ENCODE measurements around the gene ZNF74.
"Not testable (repeated sequence)": the region's sequence is repeated elsewhere in the genome, so short reads cannot be mapped to it uniquely, and the experiment has no call there.

ZNF74 gene

DNA sequence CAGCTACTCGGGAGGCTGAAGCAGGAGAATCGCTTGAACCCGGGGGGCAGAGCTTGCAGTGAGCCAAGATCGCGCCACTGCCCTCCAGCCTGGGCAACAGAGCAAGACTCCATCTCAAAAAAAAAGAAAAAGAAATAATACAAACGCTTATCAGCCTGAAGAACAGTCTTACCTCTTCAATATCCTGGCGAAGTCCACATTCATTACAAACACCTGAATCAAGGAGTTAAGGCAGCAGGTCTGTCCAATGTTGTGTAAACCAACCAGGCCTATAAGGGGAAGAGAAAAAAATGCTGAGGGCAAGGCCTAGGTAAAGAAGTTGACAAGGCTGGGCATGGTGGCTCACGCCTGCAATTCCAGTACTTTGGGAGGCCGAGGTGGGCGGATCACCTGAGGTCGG lies 17.0 kb upstream of the ZNF74 start:
- not testable (repeated sequence) for DNase-seq

DNA sequence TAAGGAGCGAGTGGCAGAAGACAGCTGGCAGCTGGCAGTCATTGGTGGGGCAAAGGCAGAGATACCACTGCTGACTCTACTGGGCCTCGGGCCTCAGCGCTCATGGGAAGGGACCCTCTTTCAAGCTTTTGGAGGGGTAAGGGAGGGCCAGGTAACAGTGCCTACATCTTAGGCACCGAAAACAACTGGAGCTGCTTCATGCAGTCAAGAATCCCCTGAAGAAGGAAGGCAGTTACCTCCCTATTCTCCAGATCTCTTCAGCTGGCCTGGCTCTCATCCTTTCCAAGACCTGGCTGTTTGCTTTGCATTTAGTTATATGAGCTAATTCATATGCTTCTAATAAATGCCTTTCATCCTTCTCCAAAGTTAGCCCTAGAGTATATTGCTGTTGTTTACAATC lies 15.8 kb upstream of the ZNF74 start:
- no peak for DNase-seq

DNA sequence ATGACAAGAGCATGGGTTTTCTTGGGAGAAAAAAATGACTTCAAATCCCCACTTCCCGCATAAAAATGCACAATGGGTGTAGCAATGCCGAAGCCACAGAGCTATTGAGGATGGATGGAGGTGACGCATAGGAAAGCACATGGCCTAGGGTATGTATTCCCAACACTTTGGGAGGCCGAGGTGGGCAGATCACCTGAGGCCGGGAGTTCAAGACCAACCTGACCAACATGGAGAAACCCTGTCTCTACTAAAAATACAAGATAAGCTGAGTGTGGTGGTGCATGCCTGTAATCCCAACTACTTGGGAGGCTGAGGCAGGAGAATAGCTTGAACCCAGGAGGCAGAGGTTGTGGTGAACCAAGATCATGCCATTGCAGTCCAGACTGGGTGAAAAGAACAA lies 15.3 kb upstream of the ZNF74 start:
- DNase-seq = not testable (repeated sequence)

DNA sequence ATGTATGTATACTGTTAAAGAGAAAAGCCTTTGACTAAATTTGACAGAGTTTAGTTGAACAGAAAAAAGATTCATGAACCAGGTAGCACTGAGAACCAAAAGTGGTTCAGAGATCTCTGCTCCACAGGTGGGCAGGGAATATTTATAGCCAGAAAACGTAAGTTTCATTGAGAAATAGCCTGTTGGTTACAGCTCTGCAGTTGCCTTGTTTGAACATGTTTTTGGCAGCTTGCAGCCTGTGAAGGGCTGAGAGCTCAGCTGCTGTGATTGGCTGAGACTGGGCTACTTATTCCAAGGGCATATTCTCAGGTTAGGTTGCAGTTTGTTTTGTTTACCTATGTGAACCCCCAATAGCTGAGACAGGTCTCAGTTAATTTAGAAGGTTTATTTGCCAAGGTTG lies 13.5 kb upstream of the ZNF74 start:
- DNase-seq = no peak

DNA sequence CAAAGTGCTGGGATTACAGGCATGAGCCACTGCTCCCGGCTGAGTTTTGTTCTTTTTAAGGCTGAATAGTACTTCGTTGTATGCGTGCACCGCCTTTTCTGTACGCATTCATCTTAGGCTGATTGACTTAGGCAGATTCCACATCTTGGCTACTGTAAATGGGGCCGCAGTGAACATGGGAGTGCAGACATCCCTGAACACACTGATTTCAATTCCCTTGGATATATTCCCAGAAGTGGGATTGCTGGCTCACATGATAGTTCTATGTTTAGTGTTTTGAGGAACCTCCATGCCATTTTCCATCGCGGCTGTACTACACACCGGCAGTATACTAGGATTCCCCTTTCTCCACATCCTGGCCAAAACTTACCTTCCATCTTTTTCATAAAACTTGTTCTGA lies 10.4 kb upstream of the ZNF74 start:
- DNase-seq = no peak

DNA sequence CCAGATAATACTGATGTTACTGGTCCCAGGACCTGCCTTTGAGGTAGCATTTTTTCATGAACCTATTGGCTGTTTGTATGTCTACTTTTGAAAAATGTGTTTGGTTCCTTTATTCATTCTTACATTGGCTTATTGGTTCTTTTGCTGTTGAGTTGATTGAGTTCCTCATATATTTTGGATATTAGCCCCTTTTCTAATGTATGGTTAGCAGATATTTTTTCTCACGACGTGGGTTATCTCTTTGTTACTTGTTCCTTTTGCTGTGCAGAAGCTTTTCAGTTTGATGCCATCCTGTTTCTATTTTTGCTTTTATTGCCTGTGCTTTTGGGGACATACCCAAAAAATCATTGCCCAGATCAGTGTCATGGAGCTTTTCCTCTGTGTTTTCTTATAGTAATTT lies 9.8 kb upstream of the ZNF74 start:
- no peak for DNase-seq

DNA sequence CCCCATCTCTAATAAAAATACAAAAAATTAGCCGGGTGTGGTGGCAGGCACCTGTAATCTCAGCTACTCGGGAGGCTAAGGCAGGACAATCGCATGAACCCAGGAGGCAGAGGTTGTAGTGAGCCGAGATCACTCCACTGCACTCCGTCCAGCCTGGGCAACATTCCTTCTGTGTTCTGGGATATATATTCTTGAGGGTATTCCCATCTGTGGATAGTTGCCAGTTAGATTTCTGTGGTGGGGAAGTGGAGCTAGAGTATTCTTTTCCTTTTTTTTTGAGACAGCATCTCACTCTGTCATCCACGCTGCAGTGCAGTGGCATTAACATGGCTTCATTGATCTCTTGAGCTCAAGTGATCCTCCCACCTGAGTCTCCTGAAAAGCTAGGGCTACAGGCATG lies 9.1 kb upstream of the ZNF74 start:
- no peak for DNase-seq

DNA sequence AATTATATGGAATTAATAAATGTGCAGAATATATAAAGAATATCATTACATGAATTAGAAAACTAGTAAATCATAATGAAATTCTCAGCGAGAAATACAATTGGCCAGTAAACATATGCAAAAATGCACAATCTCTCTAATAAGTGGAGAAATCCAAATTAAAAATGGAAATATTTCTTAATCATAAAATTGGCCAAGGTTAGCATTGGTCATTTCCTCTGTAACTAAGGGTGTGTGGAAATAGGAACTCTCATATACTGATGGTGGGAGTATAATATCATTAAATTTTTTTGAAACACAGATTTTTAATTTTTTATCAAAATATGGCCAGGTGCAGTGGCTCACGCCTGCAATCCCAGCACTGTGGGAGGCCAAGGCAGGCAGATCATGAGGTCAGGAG lies 7.6 kb upstream of the ZNF74 start:
- DNase-seq = no peak

DNA sequence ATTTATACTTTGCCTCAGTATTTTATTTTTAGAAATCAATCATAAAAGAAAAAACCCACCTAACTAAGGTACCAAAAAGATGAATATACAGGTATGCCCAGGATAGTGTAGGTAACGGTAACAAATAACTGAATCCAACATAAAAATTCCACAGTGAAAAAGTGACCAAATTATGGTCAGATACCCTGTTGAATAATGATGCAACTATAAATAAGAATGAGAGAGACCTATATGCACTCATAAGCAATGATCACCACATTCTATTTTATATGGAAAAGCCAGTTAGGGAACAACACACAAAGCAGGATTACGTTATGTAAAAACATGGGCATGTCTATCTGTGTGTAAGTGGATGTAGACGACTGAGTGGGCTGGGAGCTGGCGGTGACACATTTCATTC lies 7.0 kb upstream of the ZNF74 start:
- DNase-seq = no peak

DNA sequence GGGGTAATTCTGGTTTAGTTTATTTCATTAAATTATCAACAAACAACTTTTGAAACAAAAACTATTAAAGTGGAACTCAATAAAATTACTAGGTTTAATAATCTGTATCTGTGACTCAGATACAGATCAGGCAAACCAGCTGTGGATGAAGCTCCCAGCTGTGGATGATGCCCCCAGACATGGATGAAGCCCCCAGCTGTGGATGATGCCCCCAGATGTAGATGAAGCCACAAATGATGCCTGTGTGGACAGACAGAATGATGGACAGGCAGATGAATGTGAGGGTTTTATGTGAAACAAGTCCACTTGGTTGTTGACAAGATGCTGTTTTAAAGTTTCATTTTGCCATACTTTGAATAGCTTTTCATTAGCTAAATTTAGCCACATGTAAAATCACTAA lies 5.8 kb upstream of the ZNF74 start:
- no peak for DNase-seq

DNA sequence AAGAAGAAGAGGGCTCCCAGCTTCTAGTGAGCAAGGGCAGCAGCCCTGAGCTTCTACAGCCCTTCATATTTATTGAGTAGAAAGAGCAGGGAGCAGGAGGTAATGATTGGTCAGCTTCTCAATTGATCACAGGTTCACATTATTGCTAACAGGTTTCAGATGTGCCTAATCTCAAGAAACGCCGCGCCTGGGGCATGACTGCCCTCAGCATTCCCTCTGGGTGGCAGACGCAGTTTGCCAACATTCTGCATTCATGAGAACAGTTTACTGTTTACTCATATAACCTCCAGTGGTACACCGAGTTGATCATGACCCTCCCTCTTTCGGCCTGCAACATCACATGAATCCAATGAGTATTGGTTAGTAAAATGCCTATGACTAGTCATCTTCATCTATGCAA lies 4.7 kb upstream of the ZNF74 start:
- DNase-seq = no peak

DNA sequence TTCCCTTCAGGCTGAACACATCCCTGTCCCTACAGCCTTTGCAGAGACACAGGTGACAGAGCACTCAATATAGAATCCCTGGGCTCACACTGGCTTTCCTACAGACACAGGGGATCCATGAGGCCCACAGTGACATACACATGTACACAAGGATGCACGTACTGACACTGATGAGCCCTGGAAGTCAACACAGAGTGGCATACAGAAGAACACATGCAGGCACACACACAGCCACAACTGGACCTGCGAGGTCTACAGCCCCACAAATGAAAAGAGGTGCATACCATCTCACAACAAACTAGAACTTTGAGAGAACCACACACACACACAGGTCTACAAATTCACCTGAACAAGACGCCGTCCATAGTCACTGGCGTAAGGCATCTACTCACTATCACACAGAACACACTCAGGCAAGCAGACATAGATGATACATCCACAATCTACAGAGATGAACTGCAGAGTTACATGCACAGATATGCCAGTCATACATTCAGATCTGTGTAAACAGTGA lies 3.5 kb upstream of the ZNF74 start:
- no peak for DNase-seq

DNA sequence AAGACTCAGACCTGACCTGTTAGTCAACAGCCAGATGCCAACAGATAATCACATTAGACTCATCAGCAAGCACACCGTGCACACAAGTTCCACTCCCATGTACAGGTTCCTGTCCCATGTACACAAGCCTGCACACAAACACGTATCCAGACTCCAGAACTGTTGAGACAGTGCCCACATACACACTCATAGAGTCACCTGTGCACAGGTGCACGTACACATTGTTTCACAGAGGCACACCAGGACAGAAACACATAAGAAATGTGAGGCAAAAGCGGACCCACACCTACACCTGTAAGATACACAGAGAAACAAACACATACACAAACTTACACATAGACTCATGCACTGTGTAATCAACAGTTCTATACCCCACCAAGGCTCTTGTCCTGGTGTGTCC lies 2.7 kb upstream of the ZNF74 start:
- no peak for DNase-seq

DNA sequence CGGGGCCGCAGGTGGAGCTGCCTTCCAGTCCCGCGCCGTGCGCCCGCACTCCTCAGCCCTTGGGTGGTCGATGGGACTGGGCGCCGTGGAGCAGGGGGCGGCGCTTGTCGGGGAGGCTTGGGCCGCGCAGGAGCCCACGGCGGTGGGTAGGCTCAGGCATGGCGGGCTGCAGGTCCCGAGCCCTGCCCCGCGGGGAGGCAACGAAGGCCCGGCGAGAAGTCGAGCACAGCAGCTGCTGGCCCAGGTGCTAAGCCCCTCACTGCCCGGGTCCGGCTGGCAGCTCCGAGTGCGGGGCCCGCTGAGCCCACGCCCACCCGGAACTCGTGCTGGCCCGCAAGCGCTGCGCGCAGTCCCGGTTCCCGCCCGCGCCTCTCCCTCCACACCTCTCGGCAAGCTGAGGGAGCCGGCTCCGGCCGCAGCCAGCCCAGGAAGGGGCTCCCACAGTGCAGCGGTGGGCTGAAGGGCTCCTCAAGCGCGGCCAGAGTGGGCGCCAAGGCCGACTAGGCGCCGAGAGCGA lies 1.5 kb upstream of the ZNF74 start:
- DNase-seq = not testable (repeated sequence)

DNA sequence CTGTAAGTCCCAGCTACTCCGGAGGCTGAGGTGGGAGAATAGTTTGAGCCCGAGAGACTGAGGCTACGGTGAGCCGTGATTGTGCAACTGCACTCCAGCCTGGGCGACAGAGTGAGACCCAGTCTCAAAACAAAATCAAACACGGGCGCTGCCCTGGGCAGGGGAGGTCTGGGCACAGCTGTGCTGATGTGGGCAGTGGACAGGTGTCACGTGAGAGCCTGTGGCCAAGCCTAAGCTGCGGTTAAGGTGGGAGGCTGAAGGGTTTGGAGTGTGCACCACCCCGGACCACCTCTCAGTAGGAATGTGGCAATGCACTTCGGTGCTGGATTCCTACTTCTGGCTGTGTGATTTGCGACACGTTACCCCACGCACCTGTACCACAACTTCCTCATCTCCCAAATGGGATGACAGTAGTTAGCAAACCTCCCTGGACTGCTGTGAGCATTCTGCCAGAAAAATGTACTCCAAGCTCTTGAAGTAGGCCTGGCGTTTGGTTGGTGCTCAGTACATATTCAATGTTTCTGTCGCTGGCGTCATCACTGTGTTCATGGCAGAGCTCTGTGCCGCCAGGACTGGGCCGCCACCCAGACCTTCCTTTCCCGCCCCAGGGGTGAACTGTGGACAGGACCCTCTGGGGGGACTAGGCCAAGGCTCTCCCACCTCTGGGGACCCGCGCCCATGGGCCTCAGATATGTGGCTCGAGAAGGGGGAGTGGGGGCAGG lies 807 bp upstream of the ZNF74 start:
- no peak for DNase-seq

DNA sequence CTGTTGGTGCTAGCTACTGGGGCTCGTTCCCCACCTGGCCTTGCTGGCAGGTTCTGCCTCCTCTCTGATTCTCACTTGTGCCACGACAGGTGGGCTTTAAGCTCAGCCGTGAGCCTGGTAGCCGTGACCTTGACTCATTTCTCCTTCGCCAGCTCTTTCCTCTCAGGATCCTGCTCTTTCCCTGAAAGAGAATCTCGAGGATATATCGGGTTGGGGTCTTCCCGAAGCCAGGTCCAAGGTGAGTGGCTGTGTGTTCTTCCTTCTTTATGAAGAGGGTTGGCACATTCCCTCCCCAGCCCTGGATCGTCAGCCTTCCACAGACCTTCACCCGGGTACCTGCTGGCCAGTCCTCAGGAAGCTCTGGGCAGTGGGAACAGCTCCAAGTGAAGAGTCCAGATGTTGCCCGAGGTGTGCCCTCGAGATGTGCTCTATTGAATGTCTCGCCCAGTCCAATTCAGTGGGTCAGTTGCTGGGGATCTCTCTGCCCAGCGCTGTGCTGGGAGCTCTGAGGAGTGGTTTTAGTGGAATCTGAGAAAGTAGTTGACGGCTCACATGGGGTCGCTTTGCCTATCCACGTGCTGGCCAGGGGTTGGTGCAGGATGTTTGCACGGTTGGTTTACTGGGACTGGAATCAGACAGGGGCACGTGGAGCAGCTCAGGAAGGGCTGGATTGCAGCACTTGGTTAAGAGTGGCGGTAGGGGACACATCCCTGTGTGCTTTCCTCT lies 1.4 kb downstream of the ZNF74 start:
- no peak for DNase-seq

DNA sequence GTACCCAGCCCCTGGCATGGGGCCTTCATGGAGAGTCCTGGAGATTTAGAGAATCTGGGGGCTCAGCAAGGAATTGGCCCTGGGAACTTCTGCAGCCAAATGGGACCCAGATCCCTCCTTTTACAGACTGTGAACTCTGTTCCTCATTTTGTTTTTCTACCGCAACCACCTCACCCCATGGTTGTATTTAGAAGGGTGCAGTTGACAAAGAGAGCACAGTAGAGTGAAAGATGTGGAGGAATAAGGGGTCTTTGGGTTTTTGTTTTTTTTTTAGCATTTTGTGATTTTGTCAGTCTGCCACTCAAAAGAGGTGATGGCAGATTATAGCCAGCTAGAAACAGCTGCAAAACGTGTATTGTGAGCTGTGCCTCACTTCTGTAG lies 1.9 kb downstream of the ZNF74 start:
- no peak for DNase-seq

DNA sequence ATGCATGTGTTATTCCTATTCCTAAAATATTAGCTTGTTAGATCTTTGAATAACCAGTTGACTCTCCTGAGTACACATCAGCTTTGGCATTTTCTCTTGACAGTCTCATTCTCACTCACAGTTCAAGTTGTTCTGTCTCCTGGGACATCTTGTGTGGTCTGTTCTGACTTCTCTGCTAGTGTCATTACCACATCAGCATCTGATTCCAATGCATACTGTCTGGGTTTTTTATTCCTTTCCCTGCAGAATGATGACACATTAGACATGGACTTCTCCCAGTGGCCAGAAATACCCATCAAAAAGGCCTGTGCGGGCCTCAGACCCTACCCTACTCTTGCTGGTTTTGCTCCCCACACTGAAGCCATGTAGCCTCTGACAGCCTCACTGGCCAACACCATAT lies 2.7 kb downstream of the ZNF74 start:
- no peak for DNase-seq

DNA sequence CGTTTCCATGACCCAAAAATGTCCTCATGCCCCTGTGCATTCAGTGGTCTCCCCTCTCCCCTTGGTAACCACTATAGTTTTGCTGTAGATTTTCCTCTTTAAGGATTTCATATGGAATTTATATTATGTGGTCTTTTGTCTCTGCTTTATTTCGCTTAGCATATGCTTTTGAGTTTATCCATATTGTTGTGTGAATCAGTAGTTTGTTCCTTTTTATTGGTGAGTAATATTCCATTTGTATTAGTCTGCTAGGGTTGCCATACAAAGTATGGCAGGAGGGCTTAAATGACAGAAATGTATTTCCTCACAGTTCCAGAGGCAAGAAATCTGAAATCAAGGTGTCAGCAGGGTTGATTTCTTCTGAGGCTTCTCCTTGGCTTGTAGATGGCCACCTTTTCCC lies 3.5 kb downstream of the ZNF74 start:
- no peak for DNase-seq

DNA sequence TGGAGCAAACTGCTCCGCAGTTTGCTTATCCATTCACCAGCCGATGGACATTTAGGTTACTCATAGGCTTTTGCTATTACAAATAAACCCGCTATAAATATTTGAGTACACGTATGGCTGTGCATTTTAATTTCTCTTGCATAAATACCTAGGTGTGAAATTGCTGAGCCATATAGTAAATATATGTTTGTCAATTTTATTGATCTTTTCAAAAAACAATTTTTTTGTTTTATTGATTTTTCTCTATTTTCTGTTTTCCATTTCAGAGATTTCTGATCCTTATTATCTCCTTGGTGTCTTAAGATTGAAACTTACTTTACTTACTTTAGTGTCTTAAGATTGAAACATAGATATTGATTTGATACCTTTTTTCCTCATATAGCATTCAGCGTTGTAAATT lies 4.5 kb downstream of the ZNF74 start:
- DNase-seq = no peak

DNA sequence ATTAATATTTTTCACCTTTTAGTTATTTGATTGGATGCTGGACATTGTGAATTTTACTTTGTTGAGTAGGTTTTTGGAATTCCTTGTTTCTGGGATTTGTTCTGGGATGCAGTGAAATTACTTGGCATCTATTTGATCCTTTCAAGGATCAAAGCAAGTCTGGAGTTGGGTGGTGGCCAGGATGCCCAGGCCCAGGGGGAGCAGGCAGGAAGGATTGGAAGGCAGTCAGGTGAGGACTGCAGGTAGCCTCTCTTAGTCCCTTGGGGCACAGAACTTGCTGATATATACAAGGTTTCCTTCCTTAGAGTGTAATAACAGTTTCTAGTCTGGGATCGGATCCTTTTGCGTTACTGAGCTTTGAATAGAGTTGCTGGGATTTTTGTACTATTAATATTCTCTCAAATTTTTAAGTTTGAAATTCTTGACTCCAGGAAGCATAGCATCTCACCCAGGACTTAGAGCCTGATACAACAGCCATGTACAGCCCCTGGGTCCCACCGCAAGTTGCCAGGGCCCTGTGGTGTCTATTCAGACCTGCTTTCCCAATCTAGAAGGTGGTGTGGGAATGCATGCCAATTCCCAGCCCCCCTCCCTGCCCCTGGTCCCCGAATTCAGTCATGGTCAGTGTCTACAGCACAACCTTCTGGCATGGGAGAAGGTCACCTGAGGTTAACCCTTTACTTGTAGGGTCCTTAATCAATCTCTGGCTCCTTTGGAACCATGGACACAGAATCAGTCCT lies 6.1 kb downstream of the ZNF74 start:
- no peak for DNase-seq

DNA sequence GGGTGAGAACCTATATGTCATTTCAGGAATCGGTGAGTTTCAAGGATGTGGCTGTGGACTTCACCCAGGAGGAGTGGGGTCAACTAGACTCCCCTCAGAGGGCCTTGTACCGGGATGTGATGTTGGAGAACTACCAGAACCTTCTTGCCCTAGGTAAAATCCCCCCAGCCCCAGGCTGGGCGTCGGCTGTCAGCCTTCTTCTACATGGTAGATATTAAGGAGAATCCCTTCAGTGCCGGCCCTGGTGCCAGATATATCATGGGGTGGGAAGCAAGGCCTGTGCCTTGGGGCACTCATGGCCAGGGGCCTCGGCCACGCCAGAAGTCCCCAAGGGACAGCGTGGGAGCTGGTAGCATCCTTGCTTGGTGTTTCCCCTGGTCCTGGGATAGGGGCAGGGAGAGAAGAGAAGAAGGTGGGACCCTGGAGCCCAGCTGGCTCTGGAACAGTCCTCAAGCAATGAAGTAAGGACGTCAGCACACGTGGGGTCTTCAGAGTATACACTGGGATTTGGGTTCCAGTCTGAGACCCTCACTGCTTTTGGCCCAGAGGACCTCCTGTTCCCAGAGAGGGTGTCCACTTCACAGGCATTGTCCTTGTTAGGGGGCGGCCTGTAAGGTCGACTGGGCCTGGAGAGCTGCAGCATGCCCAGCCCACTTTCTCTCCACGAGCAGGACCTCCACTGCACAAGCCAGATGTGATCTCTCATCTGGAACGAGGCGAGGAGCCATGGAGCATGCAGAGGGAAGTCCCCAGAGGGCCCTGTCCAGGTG lies 6.8 kb downstream of the ZNF74 start:
- DNase-seq = no peak
